GM12872 (cell line): ENCODE data around the gene TSPAN6.

Source experiments
- TF ChIP-seq, protein P1 (sequence below): IDR thresholded peaks from 3 replicates; pipeline ENCODE4 v1.5.1; 2011; ENCODE audit warnings: low read depth, mild to moderate bottlenecking, low read length, moderate library complexity; ENCODE audit not compliant: insufficient read depth

Gene TSPAN6

DNA sequence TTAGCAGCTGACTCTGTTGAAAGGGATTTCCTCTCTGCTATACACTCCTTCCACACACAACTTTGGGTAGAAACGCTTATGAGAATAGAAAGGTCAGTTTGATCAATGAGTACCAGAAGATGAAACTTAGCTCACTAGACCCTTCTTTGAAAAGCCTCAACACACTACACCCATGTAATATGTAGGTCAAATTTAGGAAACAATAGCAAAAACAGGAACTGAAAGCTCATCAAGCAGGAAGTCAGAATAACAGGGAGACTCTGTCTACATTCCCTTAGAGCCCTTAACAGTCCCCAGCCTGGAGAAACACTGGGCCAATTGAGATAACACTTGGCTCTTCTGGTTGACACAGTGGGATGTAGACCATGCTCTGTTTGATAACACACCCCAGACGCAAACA is 38.1 kb upstream of the TSPAN6 start:
- TF ChIP-seq, protein P1, sequence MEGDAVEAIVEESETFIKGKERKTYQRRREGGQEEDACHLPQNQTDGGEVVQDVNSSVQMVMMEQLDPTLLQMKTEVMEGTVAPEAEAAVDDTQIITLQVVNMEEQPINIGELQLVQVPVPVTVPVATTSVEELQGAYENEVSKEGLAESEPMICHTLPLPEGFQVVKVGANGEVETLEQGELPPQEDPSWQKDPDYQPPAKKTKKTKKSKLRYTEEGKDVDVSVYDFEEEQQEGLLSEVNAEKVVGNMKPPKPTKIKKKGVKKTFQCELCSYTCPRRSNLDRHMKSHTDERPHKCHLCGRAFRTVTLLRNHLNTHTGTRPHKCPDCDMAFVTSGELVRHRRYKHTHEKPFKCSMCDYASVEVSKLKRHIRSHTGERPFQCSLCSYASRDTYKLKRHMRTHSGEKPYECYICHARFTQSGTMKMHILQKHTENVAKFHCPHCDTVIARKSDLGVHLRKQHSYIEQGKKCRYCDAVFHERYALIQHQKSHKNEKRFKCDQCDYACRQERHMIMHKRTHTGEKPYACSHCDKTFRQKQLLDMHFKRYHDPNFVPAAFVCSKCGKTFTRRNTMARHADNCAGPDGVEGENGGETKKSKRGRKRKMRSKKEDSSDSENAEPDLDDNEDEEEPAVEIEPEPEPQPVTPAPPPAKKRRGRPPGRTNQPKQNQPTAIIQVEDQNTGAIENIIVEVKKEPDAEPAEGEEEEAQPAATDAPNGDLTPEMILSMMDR: no peak

DNA sequence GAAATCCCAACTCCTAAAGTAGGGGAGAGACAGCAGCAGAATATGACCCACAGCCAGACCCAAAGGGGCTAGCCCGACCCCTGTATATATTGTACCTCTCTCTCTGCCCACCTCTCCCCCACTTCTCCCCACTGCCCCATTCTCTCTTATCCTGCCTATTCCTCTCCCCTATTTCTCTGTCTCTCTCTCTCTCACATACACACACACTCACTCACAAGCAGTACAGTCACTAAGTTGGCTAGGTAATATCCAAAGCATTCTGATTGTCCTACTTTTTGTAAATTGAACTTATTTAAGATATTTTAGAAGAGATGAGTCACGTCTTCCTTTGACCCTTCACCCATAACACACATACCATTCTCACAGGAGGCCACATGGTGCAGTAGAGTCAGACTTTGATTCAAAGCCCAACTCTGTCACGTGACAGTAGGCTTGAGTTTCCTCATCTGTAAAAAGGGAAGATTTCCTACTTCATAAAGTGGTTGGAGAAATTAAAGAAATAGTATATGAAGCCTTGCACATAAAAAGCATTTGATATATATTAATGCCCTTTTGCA is 36.9 kb upstream of the TSPAN6 start:
- TF ChIP-seq, protein P1: no peak

DNA sequence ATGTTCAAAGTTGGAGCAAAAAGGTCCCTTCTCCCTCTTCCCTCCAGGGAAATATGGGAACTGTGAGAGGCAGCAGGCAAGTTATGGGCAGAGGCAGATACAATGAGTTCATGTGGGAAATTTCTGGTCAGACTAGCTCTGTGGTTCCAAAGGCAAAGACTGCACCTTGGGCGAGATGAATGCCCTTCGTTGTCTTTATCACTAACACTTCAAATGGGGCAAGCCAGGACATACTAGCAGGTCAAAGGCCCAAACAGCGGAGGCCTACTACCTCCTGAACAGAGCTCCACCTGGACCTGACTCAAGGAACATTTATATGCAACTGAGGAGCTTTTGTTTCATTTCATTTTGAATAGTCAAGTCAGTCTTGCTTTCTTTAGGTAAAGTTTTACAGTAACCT is 36.4 kb upstream of the TSPAN6 start:
- TF ChIP-seq, protein P1: no peak

DNA sequence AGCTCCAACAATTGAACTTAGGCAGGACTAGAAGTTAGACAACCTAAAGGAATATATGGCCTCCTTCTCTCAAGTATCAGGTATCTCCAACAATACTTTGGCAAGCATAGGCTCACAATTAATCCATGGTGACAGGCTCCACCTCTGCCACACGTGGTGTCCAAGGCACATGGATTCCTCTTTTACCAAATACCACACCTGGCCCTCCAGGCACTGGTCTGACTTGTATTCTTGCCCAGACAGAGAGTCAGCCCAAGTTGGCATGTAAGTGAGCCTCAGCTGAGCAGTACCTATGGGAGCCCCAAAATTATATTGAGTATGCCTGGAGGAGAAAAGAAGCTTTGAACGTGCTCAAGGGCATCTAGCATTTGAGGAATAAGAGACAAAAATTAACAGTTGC is 27.0 kb upstream of the TSPAN6 start:
- TF ChIP-seq, protein P1: no peak

DNA sequence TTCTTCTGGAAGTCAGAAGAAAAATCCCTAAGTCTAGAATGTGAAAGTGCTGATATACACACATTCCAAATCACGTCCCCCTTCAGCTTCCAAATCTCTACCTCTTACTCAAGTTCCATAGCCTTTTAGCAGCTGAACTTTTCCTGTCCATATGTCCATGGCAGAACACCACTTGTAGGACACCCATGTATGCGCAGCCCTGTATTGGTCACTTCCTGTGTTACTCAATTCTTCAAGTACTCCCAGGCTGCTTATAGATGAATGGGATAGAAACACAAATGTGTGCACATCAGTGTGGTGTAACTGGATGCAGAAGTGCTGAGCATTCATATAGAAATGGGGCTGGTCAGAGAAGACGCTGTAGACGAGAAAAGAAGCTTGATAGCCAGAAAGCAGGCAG is 26.2 kb upstream of the TSPAN6 start:
- TF ChIP-seq, protein P1: no peak

DNA sequence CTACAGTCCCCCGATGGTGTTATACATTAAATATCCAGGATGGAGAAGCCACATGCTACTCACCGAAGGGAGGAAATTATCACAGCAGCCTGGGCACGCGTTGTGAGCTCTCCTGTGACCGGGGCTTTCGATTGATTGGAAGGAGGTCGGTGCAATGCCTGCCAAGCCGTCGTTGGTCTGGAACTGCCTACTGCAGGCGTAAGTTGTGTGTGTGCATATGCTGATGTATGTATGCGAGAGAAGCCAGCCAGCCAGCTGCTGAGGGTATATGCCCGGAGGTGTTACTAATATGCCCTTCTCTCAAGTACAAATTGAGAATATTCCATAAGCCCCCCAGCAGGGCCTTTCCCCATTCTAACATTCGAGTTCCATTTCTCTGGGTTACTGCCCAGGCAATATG is 25.6 kb upstream of the TSPAN6 start:
- TF ChIP-seq, protein P1: no peak

DNA sequence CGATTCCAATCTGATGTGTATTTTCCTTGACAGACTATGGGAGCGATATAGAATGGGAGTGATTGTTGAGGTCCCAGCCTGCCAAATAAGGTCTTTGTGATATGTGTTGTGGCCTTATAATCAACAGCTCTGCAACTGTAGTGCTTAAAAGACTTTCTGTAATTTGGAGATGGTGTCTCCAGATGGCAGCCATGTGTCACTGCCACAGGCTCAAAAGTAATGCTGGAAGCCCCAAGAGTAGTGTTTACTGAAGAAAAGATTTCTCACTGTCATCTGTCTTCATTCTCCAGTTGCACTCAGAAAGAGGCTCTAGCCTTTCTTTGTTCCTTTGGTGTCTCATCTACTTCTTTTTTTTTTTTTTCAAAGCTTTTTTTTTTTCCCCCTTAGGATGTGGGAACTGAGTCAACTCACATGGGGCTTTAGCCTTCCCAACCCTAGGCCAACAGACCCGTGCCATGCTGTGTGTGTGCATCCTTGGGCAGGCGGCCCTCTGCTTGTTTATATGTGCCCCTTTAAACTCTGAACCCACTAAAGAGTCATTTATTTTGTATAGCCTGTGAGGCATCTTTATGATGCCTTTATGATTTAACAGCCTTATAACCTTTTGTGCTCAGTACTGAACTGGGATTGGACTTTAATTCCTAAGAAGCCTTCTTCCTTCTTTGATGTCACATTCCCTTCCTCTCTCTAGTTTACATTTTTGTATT is 23.0 kb upstream of the TSPAN6 start:
- TF ChIP-seq, protein P1: no peak
